Keratinocyte (primary cell): ENCODE measurements around the gene EGFR.

Experiments
- EZH2 ChIP-seq: IDR thresholded peaks from one replicate; pipeline ENCODE4 v1.6.1; 2012; ENCODE audit warnings: inconsistent platforms, mild to moderate bottlenecking, low read length, moderate library complexity
- TF ChIP-seq, protein P1 (sequence below), 3 experiments: IDR thresholded peaks in 1 of 3; conservative IDR thresholded peaks in 1 of 3; optimal IDR thresholded peaks in 1 of 3; 2 replicates in 2 of 3; 3 replicates in 1 of 3; pipeline versions ENCODE3 to v1.5.1; 2011; ENCODE audit warnings: low read length in 3 of 3, mild to moderate bottlenecking in 3 of 3, moderate library complexity in 2 of 3, control low read depth in 1 of 3, inconsistent platforms in 1 of 3; ENCODE audit not compliant: insufficient read depth in 2 of 3; ENCODE audit errors: extremely low read depth in 1 of 3

DNA sequence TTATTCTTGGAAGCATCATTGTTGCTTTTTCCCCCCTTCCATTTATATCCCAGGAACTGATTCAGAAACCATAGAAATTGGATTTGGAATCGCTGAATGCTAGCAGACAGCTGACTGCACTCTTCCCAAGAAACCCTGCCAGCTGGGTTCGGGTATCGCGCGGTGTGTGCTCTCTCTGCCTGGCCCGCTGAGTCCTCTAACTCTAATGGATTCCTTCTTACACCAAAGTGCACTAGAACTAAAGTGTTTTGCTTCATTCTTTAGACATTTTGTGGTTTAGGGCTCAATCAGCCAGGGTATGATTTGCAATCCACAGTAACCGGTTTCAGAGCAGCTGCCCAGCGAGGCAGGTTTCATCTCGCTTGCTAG, 92.2 kb downstream of the EGFR start:
- TF ChIP-seq, protein P1, sequence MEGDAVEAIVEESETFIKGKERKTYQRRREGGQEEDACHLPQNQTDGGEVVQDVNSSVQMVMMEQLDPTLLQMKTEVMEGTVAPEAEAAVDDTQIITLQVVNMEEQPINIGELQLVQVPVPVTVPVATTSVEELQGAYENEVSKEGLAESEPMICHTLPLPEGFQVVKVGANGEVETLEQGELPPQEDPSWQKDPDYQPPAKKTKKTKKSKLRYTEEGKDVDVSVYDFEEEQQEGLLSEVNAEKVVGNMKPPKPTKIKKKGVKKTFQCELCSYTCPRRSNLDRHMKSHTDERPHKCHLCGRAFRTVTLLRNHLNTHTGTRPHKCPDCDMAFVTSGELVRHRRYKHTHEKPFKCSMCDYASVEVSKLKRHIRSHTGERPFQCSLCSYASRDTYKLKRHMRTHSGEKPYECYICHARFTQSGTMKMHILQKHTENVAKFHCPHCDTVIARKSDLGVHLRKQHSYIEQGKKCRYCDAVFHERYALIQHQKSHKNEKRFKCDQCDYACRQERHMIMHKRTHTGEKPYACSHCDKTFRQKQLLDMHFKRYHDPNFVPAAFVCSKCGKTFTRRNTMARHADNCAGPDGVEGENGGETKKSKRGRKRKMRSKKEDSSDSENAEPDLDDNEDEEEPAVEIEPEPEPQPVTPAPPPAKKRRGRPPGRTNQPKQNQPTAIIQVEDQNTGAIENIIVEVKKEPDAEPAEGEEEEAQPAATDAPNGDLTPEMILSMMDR (optimal IDR thresholded peaks at IDR 0.05 in 1 of 3, IDR thresholded peaks at IDR 0.05 in 1 of 3, conservative IDR thresholded peaks at IDR 0.05 in 1 of 3; ENCODE audit: extremely low read depth in 1 of 3, insufficient read depth in 2 of 3, low read length in 3 of 3) = no peak
- TF ChIP-seq EZH2 = no peak
